HG03196 (cell line): ENCODE data around the gene SQOR.
A peak's percentile ranks its signal among the peaks of the same experiment; 100 is the strongest.

Source experiments
- ATAC-seq: cut with Tn5 transposase; IDR thresholded peaks from one replicate; pipeline ENCODE4 v1.9.1; 2021; ENCODE audit not compliant: unreplicated experiment

The SQOR gene

GRCh38 chr15:45634432-45635190 is at the start of gene SQOR:
Gene SQOR, plus strand, starts transcription at chr15:45635029. Its CDS starts 23,895 bp downstream, at chr15:45658924.
- ATAC-seq = peak; percentile 67

GRCh38 chr15:45585069-45585791 is 49.6 kb upstream of the SQOR start:
- ATAC-seq = no peak

DNA sequence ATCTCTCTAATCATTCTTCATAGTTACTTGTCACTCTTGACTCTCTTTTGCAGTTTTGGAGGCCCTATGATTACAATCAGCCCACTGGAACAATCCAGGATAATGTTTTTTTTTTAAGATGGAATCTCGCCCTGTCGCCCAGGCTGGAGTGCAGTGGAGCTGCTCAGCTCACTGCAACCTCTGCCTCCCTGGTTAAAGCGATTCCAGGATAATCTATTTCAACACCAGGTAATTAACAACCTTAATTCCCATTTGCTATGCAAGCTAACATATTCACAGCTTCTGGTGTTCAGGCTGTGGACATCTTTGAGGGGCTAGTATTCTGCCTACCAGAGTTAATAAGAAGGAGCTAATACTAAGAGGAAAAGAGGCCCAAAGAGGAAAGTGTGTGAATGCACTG is 48.7 kb upstream of the SQOR start:
- ATAC-seq = no peak

- ATAC-seq = no peak
These were observed 48.2 kb upstream of the SQOR start for GRCh38 chr15:45586601-45587094.

DNA sequence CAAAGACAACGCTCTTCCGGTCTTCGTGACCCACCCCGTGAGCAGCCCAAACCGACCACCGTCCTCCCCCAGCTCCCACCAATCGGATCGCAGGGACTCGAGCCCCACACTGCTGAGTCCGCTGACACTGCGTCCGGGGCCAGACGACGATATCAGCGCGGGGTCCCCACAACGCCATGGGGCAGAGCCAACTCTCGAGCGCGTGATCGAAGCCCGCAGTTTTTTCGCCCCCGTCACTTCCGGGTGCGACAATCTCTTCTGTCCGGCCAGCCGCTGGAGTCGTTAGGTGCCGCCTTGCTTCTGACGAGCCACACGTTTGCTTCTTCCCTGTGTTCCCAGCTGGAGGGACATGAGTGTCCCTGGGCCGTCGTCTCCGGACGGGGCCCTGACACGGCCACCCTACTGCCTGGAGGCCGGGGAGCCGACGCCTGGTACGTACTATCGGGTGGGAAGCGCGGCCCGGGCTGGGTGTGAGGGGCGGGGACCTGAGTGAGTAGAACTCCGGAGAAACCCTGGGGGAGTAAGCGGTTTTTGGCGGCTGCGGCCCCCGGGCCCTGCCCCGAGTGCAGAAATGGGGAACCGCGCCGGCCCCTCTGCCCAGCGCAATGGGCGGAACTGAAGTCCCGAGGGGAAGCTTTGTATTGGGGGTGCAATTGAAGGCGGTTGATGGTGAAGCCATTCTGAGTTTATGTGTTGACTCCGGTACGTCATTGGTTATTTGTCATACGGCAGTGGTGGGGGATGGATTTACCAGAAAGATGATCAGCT is 47.5 kb upstream of the SQOR start, which contains the start of gene BLOC1S6:
BLOC1S6 (plus strand) TSS at position 285 of the 768 bp plus-strand sequence; CDS start at position 350, 65 bp downstream.
- peak; percentile 74 for ATAC-seq

- ATAC-seq = no peak
These were observed 47.0 kb upstream of the SQOR start for GRCh38 chr15:45587863-45588170.

DNA sequence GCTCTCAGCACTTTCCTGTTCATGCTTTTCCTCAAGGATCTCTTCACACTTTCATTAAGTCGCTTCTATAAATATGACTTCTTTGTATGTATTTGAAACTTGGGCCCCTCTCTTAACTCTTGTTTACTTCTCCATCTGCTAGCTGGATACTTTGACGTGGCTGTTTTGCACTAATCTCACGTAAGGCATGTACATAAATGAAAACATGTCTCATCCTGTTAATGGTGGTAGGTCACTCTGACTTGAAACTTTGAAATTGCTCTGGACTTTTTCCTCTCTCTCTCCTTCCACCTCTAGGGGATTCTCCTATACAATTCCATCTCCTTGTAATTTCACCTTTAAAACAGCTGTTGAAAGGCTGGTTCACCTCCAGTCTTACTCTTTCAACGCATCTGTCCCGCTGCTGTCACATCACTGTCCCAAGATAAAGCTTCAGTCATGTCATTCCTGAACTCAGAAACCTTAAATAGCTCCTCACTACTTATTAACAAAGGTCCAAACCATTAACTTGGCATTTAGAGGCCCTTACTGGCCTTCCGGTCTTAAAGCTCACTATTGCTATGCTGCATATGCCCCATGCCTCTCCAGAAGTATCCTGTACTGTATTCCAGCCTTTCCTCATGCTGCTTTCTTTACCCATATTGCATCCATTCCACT is 46.5 kb upstream of the SQOR start:
- ATAC-seq = no peak

- no peak for ATAC-seq
These were observed 45.6 kb upstream of the SQOR start for GRCh38 chr15:45589256-45589655.

- no peak for ATAC-seq
These were observed 40.5 kb upstream of the SQOR start for GRCh38 chr15:45594319-45594718.

GRCh38 chr15:45594835-45595530 is 39.8 kb upstream of the SQOR start:
- no peak for ATAC-seq

DNA sequence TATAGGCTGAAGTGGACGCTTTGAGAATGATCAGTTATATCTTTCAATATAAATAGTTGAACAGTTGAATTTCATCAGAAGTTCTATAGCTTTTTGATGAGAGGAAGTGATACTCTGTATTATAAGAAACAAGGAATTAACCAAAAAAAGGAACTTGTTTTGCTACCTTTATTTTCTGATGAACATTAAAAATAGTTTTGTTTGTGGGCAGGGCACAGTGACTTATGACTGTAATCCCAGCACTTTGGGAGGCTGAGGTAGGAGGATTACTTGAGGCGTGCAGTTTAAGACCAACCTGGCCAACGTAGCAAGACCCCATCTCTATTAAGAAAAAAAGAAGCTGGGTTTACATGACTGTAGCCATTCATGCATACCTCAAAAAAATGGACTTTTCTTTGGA is 30.9 kb upstream of the SQOR start:
- no peak for ATAC-seq

DNA sequence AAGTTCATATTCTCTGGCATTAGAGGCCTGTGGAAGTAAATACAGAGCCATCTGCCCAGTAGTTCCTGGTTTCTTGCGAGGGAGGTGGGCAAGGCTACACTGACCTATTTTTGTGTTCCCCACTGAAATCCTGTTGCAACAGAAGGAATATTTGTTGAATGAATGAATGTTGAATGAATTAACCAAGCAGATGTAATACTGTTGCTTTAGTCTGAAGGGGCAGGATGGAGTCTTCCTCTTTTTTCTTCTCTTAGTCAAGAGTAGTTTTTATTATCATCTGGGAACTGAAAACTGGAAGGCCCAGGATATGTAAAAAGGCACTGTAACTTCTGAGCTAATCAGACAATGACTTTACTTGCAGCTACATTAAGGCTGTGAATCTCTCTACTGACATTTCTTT is 30.5 kb upstream of the SQOR start:
- no peak for ATAC-seq

- no peak for ATAC-seq
These were observed 28.4 kb upstream of the SQOR start for GRCh38 chr15:45606413-45606812.

GRCh38 chr15:45606841-45607240 is 28.0 kb upstream of the SQOR start:
- no peak for ATAC-seq

GRCh38 chr15:45611305-45611704 is 23.5 kb upstream of the SQOR start:
- ATAC-seq = no peak

DNA sequence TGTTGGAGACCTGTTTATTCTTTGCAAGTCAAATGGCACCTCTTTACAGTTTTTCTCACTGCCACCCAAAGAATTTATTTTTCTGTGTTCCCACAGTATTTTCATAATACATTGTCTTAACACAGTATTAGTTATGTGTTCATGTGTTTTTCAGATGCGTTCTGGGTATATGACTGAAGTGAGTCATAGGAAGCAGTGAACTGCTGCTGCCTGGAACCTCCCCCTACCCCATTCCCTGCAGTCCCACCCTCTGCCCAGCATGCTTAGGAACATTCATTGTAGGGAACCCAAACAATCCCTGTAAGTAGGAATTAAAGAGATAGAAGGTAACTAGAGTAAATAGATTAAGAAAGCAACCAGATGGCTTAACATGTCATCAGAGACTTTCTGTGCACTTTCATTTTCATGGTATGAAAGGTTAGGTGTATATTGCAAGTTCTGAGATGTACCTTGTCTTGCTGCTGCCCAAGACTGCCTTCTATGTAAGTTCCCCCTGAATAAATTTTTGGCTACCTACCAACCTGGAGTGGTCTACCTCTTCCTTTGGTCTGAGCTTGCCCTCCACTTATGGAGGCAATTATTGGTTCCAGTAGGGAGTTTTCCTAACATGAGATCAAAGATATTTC is 21.9 kb upstream of the SQOR start:
- no peak for ATAC-seq

- no peak for ATAC-seq
These were observed 17.9 kb upstream of the SQOR start for GRCh38 chr15:45616901-45617323.

DNA sequence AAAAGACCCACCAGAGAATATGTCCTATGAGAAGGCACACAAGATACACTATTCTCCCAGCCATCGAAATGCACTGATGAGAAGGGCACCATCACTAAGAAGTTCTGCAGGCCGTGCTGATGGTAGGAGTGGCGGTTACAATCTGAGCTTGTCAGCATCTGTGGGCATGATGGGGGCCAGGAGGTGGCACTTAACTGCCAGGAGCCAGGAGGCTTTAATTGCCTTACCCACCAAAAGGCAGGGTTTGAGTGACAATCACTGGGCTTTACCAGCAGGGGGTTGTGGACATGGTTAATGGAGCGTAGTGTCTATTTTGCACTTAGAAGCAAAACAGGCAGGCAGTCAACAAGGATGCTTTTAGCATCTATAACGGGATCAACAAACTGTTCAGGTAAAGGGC is 16.0 kb upstream of the SQOR start:
- no peak for ATAC-seq

GRCh38 chr15:45628136-45628535 is 6.7 kb upstream of the SQOR start:
- no peak for ATAC-seq
